Effector memory CD4-positive, alpha-beta T cell (primary cell): Measurements from ENCODE around the gene CLDN18.

Source experiments
- DNase-seq, 3 donors: peaks; one replicate each; pipeline ENCODE4 v3.0.0-alpha.2; 2020
- H3K27ac ChIP-seq: 2 replicates; pipeline ENCODE4 v1.7.0; 2013; ENCODE audit warnings: mild to moderate bottlenecking, low read length, moderate library complexity; ENCODE audit not compliant: insufficient read depth, poor library complexity, severe bottlenecking
- H3K27me3 ChIP-seq: replicated peaks from 2 replicates; pipeline ENCODE4 v1.7.0; 2013; ENCODE audit warnings: mild to moderate bottlenecking, low read length; ENCODE audit not compliant: insufficient read depth, control insufficient read depth, poor library complexity, severe bottlenecking
- H3K36me3 ChIP-seq: 2 replicates; pipeline ENCODE4 v1.7.0; 2013; ENCODE audit warnings: mild to moderate bottlenecking, low read length, moderate library complexity; ENCODE audit not compliant: control insufficient read depth, insufficient read depth
- H3K4me1 ChIP-seq: 2 replicates; pipeline ENCODE4 v1.7.0; 2013; ENCODE audit warnings: low read length, mild to moderate bottlenecking; ENCODE audit not compliant: control insufficient read depth, insufficient read depth, poor library complexity, severe bottlenecking
- H3K4me3 ChIP-seq: 2 replicates; pipeline ENCODE4 v1.7.0; 2013; ENCODE audit warnings: low read length, low read depth, mild to moderate bottlenecking; ENCODE audit not compliant: insufficient read depth, poor library complexity, severe bottlenecking
- H3K9me3 ChIP-seq: 2 replicates; pipeline ENCODE4 v1.7.0; 2013; ENCODE audit warnings: mild to moderate bottlenecking, low read length, moderate library complexity; ENCODE audit not compliant: control insufficient read depth

Gene CLDN18

DNA sequence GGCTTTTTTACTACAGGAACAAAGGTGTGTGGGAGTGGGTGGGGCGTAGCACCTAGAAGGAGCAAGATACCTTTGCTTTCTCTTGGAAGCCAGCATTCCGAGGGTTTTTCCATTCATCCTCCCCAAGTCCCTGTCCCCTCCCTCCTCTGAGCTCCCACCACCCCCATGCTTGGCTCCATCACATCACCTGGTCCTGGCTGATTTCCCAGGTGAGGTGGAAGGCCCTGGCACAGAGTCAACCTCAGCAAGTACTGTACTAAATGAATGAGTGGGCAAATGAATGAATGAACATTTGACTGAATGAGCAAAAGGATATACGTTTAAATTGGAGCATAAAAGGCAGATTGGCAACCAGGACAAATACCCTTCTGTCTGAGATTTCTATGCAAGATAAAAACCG lies 60.0 kb downstream of the CLDN18 start:
- Histone ChIP-seq H3K4me3 (no peak overlapping the region), H3K27ac (no peak overlapping the region), H3K27me3 (no peaks in the 10 kb centered on the region), H3K9me3 (no peaks in the 10 kb centered on the region), H3K36me3 (no peaks in the 10 kb centered on the region), H3K4me1 (no peaks in the 10 kb centered on the region)
- no peak for DNase-seq

DNA sequence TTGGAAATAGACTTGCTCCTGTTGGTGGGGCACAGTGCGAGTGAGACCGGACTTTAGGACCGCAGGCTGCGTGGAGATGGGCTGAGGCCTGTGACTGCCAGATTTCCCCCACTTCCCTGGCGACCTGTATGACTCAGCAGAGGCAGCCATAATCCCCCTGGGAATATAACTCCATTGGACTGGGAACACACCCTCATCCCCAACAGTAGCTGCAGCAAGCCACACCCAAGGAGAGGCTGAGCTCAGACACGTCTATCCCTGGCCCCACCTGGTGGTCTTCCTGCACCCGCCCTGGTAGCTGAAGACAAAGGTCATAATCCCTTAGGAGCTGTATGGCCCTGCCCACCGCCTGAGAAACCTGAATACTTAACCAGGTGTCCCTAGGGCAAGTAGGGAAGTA lies 62.8 kb downstream of the CLDN18 start:
- Histone ChIP-seq H3K4me1 (no peaks in the 10 kb centered on the region), H3K4me3 (no peak overlapping the region), H3K27me3 (no peaks in the 10 kb centered on the region), H3K9me3 (no peaks in the 10 kb centered on the region), H3K36me3 (no peaks in the 10 kb centered on the region), H3K27ac (no peak overlapping the region)
- no peak for DNase-seq

DNA sequence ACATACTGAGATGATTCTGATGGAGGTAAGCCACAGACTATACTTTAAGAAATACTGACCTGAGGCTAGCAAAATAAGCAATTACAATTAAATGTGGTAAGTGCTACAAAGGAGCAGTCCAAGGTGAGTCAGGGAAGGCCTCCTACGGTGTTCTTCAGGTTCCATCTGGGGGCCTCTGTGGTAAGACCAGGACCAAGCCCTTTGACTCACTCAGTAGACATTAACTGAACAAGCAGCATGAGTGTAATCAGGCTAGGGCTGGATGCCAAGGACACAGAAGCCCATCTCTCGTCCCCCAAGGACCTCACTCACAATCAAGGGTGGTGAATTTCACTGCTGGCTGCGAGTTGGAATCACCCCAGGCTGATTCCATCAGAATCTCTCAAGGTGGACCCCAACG lies 68.1 kb downstream of the CLDN18 start:
- Histone ChIP-seq H3K9me3 (no peaks in the 10 kb centered on the region), H3K27ac (no peak overlapping the region), H3K4me3 (no peak overlapping the region), H3K27me3 (no peaks in the 10 kb centered on the region), H3K4me1 (peaks cover 11% of the 10 kb centered on the region), H3K36me3 (no peaks in the 10 kb centered on the region)
- no peak for DNase-seq

DNA sequence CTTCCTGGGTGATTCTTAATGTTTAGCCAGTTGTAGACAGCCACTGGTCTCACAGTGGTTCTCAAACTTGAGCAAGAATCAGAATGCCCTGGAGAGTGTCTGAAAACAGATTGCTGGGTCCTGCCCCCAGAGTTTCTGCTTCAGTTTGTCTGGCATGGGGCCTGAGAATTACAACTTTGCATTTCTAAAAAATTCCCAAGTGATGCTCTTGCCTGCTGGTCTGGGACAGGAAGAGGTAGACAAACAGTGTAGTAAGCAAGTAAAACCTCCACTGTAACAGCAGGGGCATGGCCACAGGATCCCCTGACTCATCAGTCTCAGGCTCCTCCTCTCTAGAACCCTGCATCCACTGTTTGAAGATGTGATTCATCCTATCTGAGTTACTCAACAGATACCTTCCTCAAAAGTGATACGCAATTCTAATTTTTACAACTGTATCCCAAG lies 69.0 kb downstream of the CLDN18 start:
- no peak for DNase-seq
- H3K36me3 ChIP-seq: no peaks in the 10 kb centered on the region
- H3K27ac ChIP-seq: no peak overlapping the region
- H3K4me1 ChIP-seq: peaks cover 11% of the 10 kb centered on the region
- no peaks in the 10 kb centered on the region for H3K9me3 ChIP-seq
- H3K4me3 ChIP-seq: no peak overlapping the region
- H3K27me3 ChIP-seq: no peaks in the 10 kb centered on the region

DNA sequence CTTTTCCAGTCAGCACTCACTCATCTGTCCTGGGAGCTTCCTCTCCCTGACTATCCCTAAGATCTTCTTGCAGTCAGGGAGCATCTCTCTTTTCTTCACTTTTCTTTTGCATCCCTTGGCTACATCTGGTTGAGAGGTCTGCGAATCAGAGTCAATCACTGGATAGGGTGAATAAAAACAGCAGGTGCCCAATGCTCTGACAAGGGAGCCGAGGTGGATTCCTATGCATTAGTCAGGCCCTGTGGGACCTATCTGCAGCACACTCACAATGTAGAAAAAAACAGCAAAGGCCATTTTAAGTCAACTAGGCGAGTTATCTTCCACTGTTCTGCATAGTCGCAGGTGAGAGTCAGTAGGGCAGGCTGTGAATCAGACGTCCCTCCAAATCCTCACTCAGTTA lies 69.9 kb downstream of the CLDN18 start:
- H3K9me3 ChIP-seq: no peaks in the 10 kb centered on the region
- H3K27me3 ChIP-seq: no peaks in the 10 kb centered on the region
- no peak for DNase-seq
- no peak overlapping the region for H3K27ac ChIP-seq
- H3K4me3 ChIP-seq: no peak overlapping the region
- H3K36me3 ChIP-seq: no peaks in the 10 kb centered on the region
- H3K4me1 ChIP-seq: peaks cover 11% of the 10 kb centered on the region

DNA sequence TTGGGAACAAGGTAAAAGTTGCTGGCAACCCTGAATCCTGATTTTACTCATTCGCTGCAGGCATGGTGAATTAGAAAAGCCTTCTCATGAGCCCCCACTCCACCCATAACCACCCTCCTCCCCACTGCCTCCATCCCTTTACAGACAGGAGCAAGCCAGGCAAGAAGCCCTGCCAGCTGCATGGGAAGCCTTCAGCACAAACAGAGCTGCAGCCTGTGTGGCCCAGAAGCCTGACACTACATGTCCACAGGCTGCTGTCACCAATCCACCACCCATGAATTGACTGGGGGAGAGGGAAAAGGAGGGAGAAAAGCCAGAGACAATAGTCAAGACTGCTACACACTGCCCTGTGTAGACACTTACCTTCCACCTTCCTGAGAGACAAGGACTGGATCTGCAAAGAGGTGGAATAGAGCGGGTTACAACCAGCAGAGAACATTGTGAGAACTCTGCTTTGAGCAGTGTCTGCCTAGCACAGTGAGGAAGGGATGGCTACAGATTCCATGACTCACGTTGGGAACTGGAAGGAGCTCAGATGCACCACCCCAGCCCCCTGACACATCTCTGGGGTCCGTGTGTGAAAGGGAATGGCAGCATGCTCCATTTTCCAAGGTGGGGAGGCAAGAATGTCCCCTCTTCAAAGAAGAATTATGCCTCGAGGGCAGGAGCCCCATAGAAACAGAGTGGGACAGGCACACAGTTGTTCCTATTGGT lies 71.6 kb downstream of the CLDN18 start:
- H3K27ac ChIP-seq: no peak overlapping the region
- no peak for DNase-seq
- H3K27me3 ChIP-seq: no peaks in the 10 kb centered on the region
- no peaks in the 10 kb centered on the region for H3K36me3 ChIP-seq
- H3K4me1 ChIP-seq: peaks cover 11% of the 10 kb centered on the region
- no peak overlapping the region for H3K4me3 ChIP-seq
- H3K9me3 ChIP-seq: no peaks in the 10 kb centered on the region

DNA sequence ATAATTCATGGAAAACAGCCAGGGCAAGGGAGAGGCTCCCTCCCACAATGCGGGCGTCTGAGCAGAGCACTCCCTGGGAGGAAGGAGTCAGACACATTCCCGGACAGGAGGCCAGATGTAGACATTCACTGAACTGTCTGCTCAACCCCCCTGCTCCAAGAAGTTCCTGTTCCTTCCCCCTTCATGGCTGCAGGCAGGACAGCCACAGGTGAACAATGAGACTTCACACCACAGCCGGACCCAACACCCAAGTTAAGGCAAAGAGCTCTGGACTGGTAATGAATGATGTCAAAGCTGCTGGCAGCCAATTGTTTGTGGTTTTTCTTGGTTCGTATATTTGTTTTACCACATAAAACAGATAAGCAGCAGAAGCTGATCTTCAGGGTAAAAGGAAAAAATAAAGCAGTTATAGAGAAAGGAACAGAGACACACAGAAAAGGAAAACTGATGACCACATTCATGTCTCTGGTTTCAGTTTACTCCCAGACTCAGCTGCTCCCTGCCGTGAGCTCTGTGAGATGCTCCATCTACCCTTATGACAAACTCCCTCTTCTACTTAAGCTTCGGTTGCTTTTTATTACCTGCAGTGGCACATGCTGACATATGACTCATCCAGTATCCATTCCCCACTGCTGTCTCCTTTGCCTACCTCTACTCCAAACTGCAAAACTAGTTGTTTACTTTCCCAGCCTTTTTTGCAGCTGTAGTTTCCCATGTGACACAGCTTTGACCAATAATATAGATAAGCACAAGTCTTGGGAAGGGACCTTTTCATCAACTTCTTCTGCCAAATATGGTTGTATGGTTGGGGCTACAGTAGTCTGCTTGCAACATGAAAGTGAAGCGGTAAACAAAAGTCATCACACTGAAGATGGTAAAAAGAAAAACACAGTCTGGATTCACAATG lies 72.4 kb downstream of the CLDN18 start:
- Histone ChIP-seq H3K27ac (no peak overlapping the region), H3K9me3 (no peaks in the 10 kb centered on the region), H3K27me3 (no peaks in the 10 kb centered on the region), H3K4me1 (peaks cover 11% of the 10 kb centered on the region), H3K36me3 (no peaks in the 10 kb centered on the region), H3K4me3 (no peak overlapping the region)
- no peak for DNase-seq

DNA sequence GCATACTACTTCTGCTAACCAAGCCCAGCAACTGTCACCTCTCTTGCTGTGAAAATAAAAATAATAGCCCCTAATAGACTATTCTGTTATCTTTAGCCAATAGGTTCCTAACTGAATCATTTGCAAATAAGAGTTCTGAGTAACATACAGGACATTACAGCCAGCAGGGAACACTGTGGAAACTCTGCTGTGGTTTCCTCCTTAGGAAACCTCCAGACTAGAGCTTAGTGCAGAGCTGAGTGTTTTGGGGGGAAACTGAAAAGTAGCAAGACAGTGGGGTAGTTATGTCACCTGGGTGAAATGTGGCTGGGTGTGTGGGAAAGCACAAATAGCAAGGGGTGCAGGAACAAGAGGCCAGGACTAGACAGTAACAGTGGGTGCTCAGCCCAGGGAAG lies 73.0 kb downstream of the CLDN18 start:
- peaks cover 11% of the 10 kb centered on the region for H3K4me1 ChIP-seq
- H3K4me3 ChIP-seq: no peak overlapping the region
- H3K36me3 ChIP-seq: no peaks in the 10 kb centered on the region
- no peaks in the 10 kb centered on the region for H3K27me3 ChIP-seq
- DNase-seq: no peak
- H3K9me3 ChIP-seq: no peaks in the 10 kb centered on the region
- H3K27ac ChIP-seq: no peak overlapping the region
